ENCODE measurements around the gene PORCN. TPM values are rescaled to one million over a fixed set of nuclear protein-coding genes. Genes with fewer than 3 reads are reported as not detected.

Gene PORCN
- total and polyA plus RNA-seq, 2 of the 13 experiments (the other 11 are each of a cell fraction or from before 2014, with no cell fraction given): 3.9 to 5.8 TPM

GRCh38 chrX:48520455-48520854 lies 11.7 kb downstream of the PORCN start:
- CTCF ChIA-PET (ENCODE audit: low intra/inter-chr PET ratio, low total read pairs): no interaction called here
- no peaks in the 10 kb centered on the region for H4K20me1 ChIP-seq (ENCODE audit: insufficient read depth, low read length)
- intact Hi-C loops (cut with micrococcal nuclease; ENCODE audit: unreplicated experiment) (no loop called here), in situ Hi-C loops (cut with HindIII; ENCODE audit: extremely low pct_ligation_motif_present, low pct_unique_long_range_greater_than_20kb) (no loop called here)
- H3K27me3 ChIP-seq (ENCODE audit: control insufficient read depth in 1 of 2, insufficient read depth in 2 of 2, low read length in 2 of 2): no peaks in the 10 kb centered on the region
- H3K36me3 ChIP-seq (replicated peaks in 1 of 2; ENCODE audit: control insufficient read depth in 1 of 2, insufficient read depth in 2 of 2, low read length in 2 of 2): no peaks in the 10 kb centered on the region; a peak in 1 of 5 replicates
- FAIRE-seq (no peak), DNase-seq (ENCODE audit: low spot score) (no peak), ATAC-seq (no peak)
- H3K4me3 ChIP-seq (replicated peaks in 1 of 3; ENCODE audit: insufficient read depth in 1 of 3, low read depth in 2 of 3, low read length in 3 of 3): no peak overlapping the region
- H3K9me3 ChIP-seq (ENCODE audit: low read length): no peaks in the 10 kb centered on the region
- peaks cover 30% of the 10 kb centered on the region for H3K4me1 ChIP-seq (ENCODE audit: insufficient read depth, low read length)
- H3K4me2 ChIP-seq (ENCODE audit: low read depth, low read length): no peak overlapping the region
- H3K27ac ChIP-seq (ENCODE audit: extremely low read length, insufficient read depth, low read length): no peak overlapping the region
- H3K79me2 ChIP-seq (ENCODE audit: insufficient read depth, low read length): peaks cover 17% of the 10 kb centered on the region
- no peak overlapping the region for H2AFZ ChIP-seq (ENCODE audit: low read length)
- BruUV-seq (replicated peaks): no TSS peak
- no peak overlapping the region for H3K9ac ChIP-seq (ENCODE audit: insufficient read depth, low read depth, low read length)
- POLR2A ChIA-PET: no interaction called here
- WGBS (ENCODE audit: low lambda C conversion rate): 88% methylated on average over 1 of the region's 2 CpGs
- TF ChIP-seq PHF8 (CRISPR knock-in tag; IDR thresholded peaks at IDR 0.05): no peak
- TF ChIP-seq ZFP82 (CRISPR knock-in tag; IDR thresholded peaks at IDR 0.05; ENCODE audit: borderline replicate concordance): no peak
- TF ChIP-seq ZNF121 (CRISPR knock-in tag; IDR thresholded peaks at IDR 0.05): no peak
- no peak for TF ChIP-seq ZGPAT (CRISPR knock-in tag; IDR thresholded peaks at IDR 0.05)
- no peak for TF ChIP-seq ZNF746 (CRISPR knock-in tag; IDR thresholded peaks at IDR 0.05)
- TF ChIP-seq YY1 (IDR thresholded peaks at IDR 0.05; ENCODE audit: insufficient read depth, insufficient replicate concordance, low read depth, low read length): no peak
- no peak for TF ChIP-seq PATZ1 (CRISPR knock-in tag; IDR thresholded peaks at IDR 0.05)
- TF ChIP-seq ZNF782 (CRISPR knock-in tag; IDR thresholded peaks at IDR 0.05; ENCODE audit: borderline replicate concordance): no peak
- TF ChIP-seq SNRNP70 (IDR thresholded peaks at IDR 0.05; ENCODE audit: low read depth, low read length): no peak
- TF ChIP-seq MAZ (IDR thresholded peaks at IDR 0.05; ENCODE audit: borderline replicate concordance, low read depth, low read length): no peak
- TF ChIP-seq MAZ (CRISPR knock-in tag; IDR thresholded peaks at IDR 0.05; ENCODE audit: low read depth): no peak
- TF ChIP-seq ZNF20 (CRISPR knock-in tag; IDR thresholded peaks at IDR 0.05): no peak
- TF ChIP-seq, protein P1, sequence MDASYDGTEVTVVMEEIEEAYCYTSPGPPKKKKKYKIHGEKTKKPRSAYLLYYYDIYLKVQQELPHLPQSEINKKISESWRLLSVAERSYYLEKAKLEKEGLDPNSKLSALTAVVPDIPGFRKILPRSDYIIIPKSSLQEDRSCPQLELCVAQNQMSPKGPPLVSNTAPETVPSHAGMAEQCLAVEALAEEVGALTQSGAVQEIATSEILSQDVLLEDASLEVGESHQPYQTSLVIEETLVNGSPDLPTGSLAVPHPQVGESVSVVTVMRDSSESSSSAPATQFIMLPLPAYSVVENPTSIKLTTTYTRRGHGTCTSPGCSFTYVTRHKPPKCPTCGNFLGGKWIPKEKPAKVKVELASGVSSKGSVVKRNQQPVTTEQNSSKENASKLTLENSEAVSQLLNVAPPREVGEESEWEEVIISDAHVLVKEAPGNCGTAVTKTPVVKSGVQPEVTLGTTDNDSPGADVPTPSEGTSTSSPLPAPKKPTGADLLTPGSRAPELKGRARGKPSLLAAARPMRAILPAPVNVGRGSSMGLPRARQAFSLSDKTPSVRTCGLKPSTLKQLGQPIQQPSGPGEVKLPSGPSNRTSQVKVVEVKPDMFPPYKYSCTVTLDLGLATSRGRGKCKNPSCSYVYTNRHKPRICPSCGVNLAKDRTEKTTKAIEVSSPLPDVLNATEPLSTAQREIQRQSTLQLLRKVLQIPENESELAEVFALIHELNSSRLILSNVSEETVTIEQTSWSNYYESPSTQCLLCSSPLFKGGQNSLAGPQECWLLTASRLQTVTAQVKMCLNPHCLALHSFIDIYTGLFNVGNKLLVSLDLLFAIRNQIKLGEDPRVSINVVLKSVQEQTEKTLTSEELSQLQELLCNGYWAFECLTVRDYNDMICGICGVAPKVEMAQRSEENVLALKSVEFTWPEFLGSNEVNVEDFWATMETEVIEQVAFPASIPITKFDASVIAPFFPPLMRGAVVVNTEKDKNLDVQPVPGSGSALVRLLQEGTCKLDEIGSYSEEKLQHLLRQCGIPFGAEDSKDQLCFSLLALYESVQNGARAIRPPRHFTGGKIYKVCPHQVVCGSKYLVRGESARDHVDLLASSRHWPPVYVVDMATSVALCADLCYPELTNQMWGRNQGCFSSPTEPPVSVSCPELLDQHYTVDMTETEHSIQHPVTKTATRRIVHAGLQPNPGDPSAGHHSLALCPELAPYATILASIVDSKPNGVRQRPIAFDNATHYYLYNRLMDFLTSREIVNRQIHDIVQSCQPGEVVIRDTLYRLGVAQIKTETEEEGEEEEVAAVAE (CRISPR knock-in tag; IDR thresholded peaks at IDR 0.05; ENCODE audit: borderline replicate concordance): no peak
- TF ChIP-seq ZNF652 (CRISPR knock-in tag; IDR thresholded peaks at IDR 0.05; ENCODE audit: borderline replicate concordance, low read depth): no peak
- TF ChIP-seq RXRB (CRISPR knock-in tag; IDR thresholded peaks at IDR 0.05; ENCODE audit: borderline replicate concordance): no peak
- TF ChIP-seq, protein P2, sequence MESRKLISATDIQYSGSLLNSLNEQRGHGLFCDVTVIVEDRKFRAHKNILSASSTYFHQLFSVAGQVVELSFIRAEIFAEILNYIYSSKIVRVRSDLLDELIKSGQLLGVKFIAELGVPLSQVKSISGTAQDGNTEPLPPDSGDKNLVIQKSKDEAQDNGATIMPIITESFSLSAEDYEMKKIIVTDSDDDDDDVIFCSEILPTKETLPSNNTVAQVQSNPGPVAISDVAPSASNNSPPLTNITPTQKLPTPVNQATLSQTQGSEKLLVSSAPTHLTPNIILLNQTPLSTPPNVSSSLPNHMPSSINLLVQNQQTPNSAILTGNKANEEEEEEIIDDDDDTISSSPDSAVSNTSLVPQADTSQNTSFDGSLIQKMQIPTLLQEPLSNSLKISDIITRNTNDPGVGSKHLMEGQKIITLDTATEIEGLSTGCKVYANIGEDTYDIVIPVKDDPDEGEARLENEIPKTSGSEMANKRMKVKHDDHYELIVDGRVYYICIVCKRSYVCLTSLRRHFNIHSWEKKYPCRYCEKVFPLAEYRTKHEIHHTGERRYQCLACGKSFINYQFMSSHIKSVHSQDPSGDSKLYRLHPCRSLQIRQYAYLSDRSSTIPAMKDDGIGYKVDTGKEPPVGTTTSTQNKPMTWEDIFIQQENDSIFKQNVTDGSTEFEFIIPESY (CRISPR knock-in tag; IDR thresholded peaks at IDR 0.05): no peak

Measured in HepG2 (cell line).